HG03097 (cell line): ENCODE data around the gene MCM8.

ENCODE experiments used
- ATAC-seq: cut with Tn5 transposase; IDR thresholded peaks from one replicate; pipeline ENCODE4 v1.9.1; 2021; ENCODE audit not compliant: unreplicated experiment, low FRiP score

The MCM8 gene

GRCh38 chr20:5945963-5946362, 4.5 kb upstream of the MCM8 start:
- ATAC-seq = no peak

DNA sequence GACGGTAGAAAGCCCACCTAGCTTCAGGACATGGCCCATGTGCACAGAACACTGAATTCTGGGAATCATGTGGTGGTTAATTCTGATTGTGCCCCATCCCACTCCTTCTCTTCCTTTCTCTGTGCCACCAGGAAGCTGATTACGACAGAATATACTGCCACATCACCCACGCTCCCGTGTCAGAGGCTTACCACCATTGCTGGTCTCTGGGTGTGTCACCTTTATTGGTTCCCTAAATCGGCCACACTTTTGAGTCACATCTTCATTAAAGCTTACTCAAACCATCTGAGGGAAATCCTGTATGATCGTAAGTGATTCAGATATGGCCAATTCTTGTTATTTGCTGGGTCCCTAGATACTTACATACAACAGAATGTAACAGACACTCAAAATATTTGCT, 3.2 kb upstream of the MCM8 start:
- no peak for ATAC-seq

DNA sequence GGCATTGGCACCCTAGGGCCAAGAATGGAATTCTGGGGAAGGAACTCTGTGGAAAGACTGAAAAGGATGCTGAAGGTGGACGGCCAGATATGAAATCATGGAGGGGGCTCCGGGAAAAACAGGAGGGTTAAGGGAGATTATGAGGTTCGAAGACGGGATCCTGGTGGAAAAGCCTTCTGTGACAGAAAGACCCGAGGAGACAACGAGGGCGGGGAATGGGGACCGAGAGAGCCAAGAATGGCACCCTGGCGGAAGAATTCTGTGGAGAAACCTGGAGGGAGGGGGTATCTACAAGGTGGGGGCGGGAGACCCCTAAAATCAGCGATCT, 545 bp upstream of the MCM8 start:
- ATAC-seq = no peak

DNA sequence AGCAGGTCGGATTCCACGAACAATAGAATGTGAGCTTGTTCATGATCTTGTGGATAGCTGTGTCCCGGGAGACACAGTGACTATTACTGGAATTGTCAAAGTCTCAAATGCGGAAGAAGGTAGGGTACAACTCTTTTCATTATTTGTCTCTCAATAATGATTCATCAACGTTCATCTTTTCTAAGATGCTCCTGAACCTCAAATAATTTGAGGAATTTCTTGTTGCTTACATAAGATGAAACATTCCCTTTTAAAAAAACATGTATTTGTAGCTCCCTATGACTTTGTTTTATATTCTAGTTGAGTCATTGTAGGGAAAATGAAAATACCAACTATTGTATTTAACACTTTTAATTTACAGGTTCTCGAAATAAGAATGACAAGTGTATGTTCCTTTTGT, 17.0 kb downstream of the MCM8 start:
- no peak for ATAC-seq

DNA sequence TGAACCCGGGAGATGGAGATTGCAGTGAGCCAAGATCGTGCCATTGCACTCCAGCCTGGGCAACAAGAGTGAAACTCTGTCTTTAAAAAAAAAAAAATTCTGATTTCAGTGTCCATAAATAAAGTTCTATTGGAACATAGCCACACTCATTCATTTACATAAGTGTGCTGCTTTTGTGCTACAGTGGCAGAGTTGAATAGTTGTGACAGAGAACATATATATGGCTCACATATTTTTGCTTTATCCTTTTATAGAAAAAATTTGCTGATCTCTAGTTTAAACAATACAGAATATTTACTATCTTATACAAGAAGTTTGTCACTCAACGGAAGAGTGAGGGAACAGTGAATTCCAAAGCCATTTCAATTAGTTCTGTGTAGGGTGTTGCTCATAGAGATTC, 18.0 kb downstream of the MCM8 start:
- ATAC-seq = no peak

DNA sequence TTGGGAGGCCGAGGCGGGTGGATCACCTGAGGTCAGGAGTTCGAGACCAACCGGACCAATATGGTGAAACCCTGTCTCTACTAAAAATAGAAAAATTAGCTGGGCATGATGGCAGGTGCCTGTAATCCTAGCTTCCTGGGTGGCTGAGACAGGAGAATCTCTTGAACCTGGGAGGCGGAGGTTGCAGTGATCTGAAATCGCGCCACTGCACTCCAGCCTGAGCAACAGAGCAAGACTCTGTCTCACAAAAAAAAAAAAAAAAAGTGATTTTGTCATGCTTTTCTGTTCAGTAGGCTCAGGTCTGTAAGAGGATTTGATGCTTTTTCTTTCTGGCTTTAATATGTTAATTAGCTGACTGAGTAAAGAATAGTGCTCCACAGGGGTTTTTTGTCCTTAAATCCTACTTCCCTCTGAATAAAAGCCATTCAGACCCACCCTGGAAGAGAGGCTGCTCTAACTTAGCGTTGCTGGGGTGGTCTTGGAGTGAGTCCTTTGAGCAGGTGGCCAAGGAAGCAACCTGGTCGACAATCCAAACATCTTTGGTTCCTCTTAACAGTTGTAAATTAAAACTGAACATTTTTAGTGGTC, 19.0 kb downstream of the MCM8 start:
- no peak for ATAC-seq

- no peak for ATAC-seq
These were observed 19.5 kb downstream of the MCM8 start for GRCh38 chr20:5969940-5970339.

GRCh38 chr20:5970381-5970780, 19.9 kb downstream of the MCM8 start:
- no peak for ATAC-seq

DNA sequence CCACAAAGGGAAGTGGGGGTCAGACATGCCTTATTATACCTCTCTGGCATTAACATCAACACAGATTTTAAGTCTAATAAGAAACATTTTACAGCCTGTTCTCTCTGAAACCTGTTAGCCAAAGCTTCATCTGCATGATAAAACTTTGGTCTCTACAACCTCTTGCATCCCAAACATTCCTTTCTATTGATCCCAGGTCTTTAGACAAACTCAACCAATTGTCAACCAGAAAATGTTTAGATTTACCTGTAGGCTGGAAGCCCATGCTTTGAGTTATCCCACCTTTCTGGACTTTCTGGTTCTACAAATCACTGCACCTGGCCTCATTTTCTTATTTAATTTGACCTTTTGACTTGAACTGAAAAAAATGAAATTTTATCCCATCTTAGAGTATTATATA, 20.8 kb downstream of the MCM8 start:
- no peak for ATAC-seq

DNA sequence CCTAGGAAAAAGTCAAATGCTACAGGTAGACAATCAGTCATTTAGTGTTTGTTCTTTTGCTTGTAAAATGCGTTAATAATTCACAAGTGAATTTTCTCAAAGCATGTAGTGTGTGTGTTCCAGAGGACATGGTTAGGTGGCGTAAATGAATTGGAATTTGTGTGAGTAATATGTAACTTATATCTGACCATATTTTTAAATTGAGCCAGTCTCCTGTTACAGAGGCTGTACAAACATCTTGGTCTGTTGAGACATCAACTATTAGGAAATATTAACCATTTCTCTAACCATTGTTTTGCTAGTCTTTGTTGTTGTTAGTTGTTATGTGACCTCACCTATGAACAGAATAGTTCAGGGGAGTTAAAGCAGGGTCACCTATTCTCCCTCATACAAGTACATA, 22.7 kb downstream of the MCM8 start:
- no peak for ATAC-seq

GRCh38 chr20:5973971-5974370, 23.5 kb downstream of the MCM8 start:
- no peak for ATAC-seq

- no peak for ATAC-seq
These were observed 24.1 kb downstream of the MCM8 start for GRCh38 chr20:5974531-5974930.

DNA sequence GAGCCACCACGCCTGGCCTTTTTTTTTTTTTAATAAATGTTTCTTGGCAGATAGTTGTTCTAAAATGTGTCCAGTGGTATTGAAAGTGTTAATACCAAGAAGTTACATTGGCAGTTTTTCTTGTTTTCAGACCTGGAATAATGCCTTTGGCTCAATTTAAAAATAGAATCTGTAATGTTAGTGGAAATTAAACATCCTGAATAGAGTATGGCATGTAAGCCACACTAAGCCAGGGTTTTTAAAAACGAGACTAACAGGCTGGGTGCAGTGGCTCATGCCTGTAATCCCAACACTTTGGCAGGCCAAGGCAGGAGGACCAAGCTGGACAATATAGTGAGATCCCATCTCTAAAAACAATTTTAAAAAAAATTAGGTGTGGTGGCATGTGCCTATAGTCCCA, 25.3 kb downstream of the MCM8 start:
- ATAC-seq = no peak

DNA sequence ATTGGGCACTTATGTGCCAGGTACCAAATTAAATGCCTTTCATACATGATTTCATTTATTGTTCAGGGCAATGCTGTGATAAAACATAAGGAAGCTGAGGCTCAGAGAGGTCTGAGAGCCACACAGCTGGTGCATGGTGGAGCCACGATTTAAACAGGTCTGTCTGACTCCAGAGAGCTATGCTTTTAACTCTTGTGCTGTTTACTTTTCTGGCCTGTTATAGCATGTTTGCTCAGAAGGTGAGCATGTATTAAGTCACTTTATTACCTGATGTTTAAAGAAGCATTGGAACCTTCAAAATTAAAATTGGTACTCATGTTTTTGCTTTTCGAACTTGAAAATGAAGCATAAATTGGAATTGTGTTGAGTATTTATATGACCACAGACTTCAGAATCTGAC, 26.8 kb downstream of the MCM8 start:
- no peak for ATAC-seq

DNA sequence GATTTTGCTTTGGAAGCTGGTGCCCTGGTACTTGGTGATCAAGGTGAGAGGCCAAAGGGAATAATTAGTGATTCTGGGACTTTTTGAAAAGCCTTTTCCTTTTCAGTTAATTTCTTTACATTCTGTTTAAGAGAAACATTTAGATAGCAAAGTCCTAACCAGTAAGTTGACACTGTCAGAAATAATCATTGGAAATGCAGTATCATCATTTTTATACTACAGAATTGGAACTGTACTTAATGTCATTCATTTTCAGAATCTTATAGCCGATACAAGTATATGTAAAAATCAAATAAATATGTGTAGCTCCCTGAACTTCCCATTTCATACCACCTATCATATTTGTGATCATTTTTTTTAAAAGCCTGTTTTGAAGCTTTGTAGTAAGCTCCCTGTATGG, 27.5 kb downstream of the MCM8 start:
- no peak for ATAC-seq

GRCh38 chr20:5979801-5980200, 29.3 kb downstream of the MCM8 start:
- ATAC-seq = no peak

GRCh38 chr20:5980720-5981538, 30.5 kb downstream of the MCM8 start:
- no peak for ATAC-seq

DNA sequence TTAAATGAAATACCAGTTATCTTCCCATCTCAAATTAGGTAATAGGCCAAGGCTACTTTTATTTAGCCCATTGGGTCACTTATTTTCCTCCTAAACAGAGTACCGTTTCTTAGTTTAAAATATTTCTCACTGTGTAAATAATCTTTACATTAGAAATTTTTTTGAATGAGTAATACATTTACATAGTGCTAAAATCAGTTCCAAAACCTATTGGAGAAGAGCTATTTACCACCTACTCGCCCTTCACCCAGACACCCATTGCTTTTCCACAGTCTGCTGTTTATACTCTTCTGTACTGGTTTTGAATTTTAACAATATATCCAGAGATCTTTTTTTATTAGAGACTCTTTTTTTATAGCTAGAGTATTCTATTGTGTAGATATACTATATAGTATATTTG, 36.9 kb downstream of the MCM8 start:
- ATAC-seq = no peak

- no peak for ATAC-seq
These were observed 39.1 kb downstream of the MCM8 start for GRCh38 chr20:5989539-5989938.

- ATAC-seq = no peak
These were observed 40.5 kb downstream of the MCM8 start for GRCh38 chr20:5990946-5991345.

- no peak for ATAC-seq
These were observed 41.4 kb downstream of the MCM8 start for GRCh38 chr20:5991623-5992441.

DNA sequence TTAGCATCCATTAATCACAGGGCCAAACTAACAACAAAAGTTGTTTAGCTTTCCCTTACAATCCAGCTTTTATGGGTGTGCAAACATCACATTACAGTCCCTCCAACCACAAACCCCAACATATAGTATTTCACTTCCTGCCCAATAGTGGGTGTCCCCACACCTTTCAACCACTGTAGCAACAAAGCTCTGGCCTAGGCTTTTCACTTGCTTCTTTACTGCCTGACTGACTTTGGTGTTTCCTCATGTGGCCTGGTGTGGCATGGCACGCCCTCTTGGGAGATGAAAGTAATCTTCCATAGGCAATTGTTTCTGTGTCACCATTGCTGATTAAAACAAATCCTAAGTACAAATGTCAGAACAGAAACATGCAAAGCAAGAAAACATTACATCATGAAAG, 46.3 kb downstream of the MCM8 start:
- peak; percentile 90 for ATAC-seq
